Fibroblast of lung (primary cell): ENCODE results near the gene S100A8.

Experiments used
- CTCF ChIP-seq, 2 donors: IDR thresholded peaks in 1 of 2; conservative IDR thresholded peaks in 1 of 2; 1 replicate in 1 of 2; 2 replicates in 1 of 2; pipeline ENCODE4 v1.5.1; 2011 to 2012; ENCODE audit warnings: low read length in 2 of 2, control low read depth in 1 of 2, inconsistent platforms in 1 of 2, low read depth in 1 of 2, mild to moderate bottlenecking in 1 of 2
- EZH2 ChIP-seq: IDR thresholded peaks from 2 replicates; pipeline ENCODE4 v1.5.1; 2012; ENCODE audit warnings: low read length, control low read depth, mild to moderate bottlenecking; ENCODE audit errors: missing control alignments

- TF ChIP-seq CTCF (conservative IDR thresholded peaks at IDR 0.05 in 1 of 2, IDR thresholded peaks at IDR 0.05 in 1 of 2; ENCODE audit: low read depth in 1 of 2, low read length in 2 of 2) (no peak), EZH2 (no peak)
These were observed 30.7 kb downstream of the S100A8 start for GRCh38 chr1:153360190-153360589.
